ENCODE measurements around the gene RYR1.
"Not testable (repeated sequence)": the region's sequence is repeated elsewhere in the genome, so short reads cannot be mapped to it uniquely, and the experiment has no call there.

RYR1 gene

GRCh38 chr19:38577826-38578225 lies 144.3 kb downstream of the RYR1 start:
- no peak for DNase-seq

GRCh38 chr19:38579304-38579703 lies 145.8 kb downstream of the RYR1 start:
- not testable (repeated sequence) for DNase-seq

GRCh38 chr19:38580080-38580479 lies 146.6 kb downstream of the RYR1 start:
- no peak for DNase-seq

- DNase-seq, result no peak
Measured at GRCh38 chr19:38583219-38583984, 149.9 kb downstream of the RYR1 start.

- no peak for DNase-seq
Measured at GRCh38 chr19:38583985-38584305, 150.5 kb downstream of the RYR1 start.

GRCh38 chr19:38587562-38587961 lies 154.1 kb downstream of the RYR1 start:
- no peak for DNase-seq

- DNase-seq, result no peak
Measured at GRCh38 chr19:38588041-38588440, 154.6 kb downstream of the RYR1 start.

GRCh38 chr19:38592940-38593339 lies 159.4 kb downstream of the RYR1 start:
- DNase-seq, result no peak

- DNase-seq, result no peak
Measured at GRCh38 chr19:38596057-38596981, 162.8 kb downstream of the RYR1 start.

- no peak for DNase-seq
Measured at GRCh38 chr19:38597075-38597474, 163.6 kb downstream of the RYR1 start.

- no peak for DNase-seq
Measured at GRCh38 chr19:38599722-38600121, 166.2 kb downstream of the RYR1 start.

- not testable (repeated sequence) for DNase-seq
Measured at GRCh38 chr19:38602856-38603255, 169.4 kb downstream of the RYR1 start.

- no peak for DNase-seq
Measured at GRCh38 chr19:38606131-38606530, 172.6 kb downstream of the RYR1 start.

- DNase-seq, result no peak
Measured at GRCh38 chr19:38614289-38614688, 180.8 kb downstream of the RYR1 start.

- DNase-seq, result no peak
Measured at GRCh38 chr19:38615007-38615581, 181.6 kb downstream of the RYR1 start.

- no peak for DNase-seq
Measured at GRCh38 chr19:38616265-38616664, 182.8 kb downstream of the RYR1 start.

- DNase-seq, result no peak
Measured at GRCh38 chr19:38617283-38617763, 183.8 kb downstream of the RYR1 start.

- DNase-seq, result no peak
Measured at GRCh38 chr19:38617764-38618589, 184.5 kb downstream of the RYR1 start, which contains the start of gene MAP4K1. MAP4K1 (minus strand) TSS chr19:38617953; CDS start chr19:38617895, 58 bp downstream.

GRCh38 chr19:38618590-38619360 lies 185.3 kb downstream of the RYR1 start, which contains the start of gene EIF3K:
EIF3K (plus strand) TSS chr19:38619188; CDS start chr19:38619269, 81 bp downstream.
- peak; percentile 99 for DNase-seq

GRCh38 chr19:38619361-38620174 lies 186.1 kb downstream of the RYR1 start:
- no peak for DNase-seq

- no peak for DNase-seq
Measured at GRCh38 chr19:38624822-38625221, 191.3 kb downstream of the RYR1 start.

Measured in fibroblast of upper back skin (primary cell).